Kidney epithelial cell (primary cell): ENCODE results near the gene ITPR3. TPM values are rescaled to one million over a fixed set of nuclear protein-coding genes. Genes with fewer than 3 reads are reported as not detected.

ENCODE experiments used
- DNase-seq: peaks from one replicate; pipeline ENCODE4 v3.0.0-alpha.2; 2010; ENCODE audit warnings: low read depth
- H3K27me3 ChIP-seq: 2 replicates; pipeline ENCODE4 v1.6.0; 2011; ENCODE audit warnings: low read length; ENCODE audit not compliant: control insufficient read depth, insufficient read depth
- H3K36me3 ChIP-seq: 2 replicates; pipeline ENCODE4 v1.5.1; 2011; ENCODE audit warnings: low read length; ENCODE audit not compliant: control insufficient read depth, insufficient read depth
- H3K4me3 ChIP-seq: 2 replicates; pipeline ENCODE4 v1.5.1; 2011; ENCODE audit warnings: low read depth, mild to moderate bottlenecking, control low read depth, low read length
- CTCF ChIP-seq: IDR thresholded peaks from 2 replicates; pipeline ENCODE4 v1.5.1; 2011; ENCODE audit warnings: mild to moderate bottlenecking, moderate library complexity, low read length, control low read depth, inconsistent platforms; ENCODE audit not compliant: insufficient read depth, poor library complexity, severe bottlenecking
- total RNA-seq: library from RNA; depleted of rRNA; stranded (reverse); fragments of >200 nt; gene quantifications from 2 replicates; pipeline ENCODE4 v1.2.3, GENCODE V29; 2015

ITPR3 gene
- total RNA-seq, 1 donor from 2014 or later = 147 TPM

- Histone ChIP-seq H3K36me3 (peaks cover 2% of the 10 kb centered on the region), H3K4me3 (no peak overlapping the region)
- TF ChIP-seq CTCF = no peak
Measured at GRCh38 chr6:33577718-33578117, 43.4 kb upstream of the ITPR3 start.

DNA sequence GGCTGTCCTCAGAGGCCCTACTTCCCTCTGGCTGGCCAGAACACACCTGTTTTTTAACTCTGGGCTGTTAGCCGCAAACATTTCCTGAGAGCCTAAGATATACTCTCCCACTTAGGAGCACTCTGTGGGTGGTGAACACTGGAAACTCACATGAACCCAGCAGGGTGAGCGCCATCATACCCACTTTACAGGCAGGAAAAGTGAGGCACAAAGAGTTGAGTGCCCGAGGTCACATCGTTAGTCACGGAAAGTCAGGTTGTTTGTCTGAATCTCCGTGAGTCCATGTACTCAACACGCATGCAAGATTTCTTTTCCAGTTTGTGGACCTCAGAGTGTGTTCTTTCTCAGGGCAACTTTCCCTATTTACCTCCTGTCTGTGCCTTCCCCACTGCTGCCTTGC is 43.0 kb upstream of the ITPR3 start:
- Histone ChIP-seq H3K27me3 (no peaks in the 10 kb centered on the region), H3K36me3 (peaks cover 2% of the 10 kb centered on the region), H3K4me3 (no peak overlapping the region)
- TF ChIP-seq CTCF = no peak
- DNase-seq = no peak

More at GRCh38 chr6:33577718-33578117, 43.4 kb upstream of the ITPR3 start:
- DNase-seq = no peak
- no peaks in the 10 kb centered on the region for H3K27me3 ChIP-seq

DNA sequence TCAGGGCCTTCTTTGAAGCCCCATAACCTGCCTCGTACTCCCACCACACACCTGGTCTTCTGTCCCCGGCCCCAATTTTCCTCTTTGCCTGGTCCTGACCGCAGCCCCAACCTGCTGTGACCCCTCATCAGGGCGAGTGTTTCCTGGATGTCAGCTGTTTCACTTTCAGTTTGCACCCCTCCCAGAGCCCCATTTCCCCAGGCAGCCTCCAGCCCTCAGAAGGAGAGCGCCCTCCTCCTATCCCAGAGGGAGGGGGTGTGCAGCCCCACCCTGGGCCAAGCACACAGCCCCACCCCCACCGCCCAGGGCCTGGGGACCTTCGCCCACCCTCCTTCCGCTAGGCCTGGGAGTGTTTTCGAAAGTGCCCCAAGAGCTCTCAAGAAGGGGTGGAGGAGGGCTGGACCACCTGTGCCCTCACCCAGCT is 42.5 kb upstream of the ITPR3 start:
- H3K36me3 ChIP-seq = peaks cover 2% of the 10 kb centered on the region
- DNase-seq = no peak
- no peaks in the 10 kb centered on the region for H3K27me3 ChIP-seq
- no peak for TF ChIP-seq CTCF
- peak overlapping the region; percentile 80 for H3K4me3 ChIP-seq

DNA sequence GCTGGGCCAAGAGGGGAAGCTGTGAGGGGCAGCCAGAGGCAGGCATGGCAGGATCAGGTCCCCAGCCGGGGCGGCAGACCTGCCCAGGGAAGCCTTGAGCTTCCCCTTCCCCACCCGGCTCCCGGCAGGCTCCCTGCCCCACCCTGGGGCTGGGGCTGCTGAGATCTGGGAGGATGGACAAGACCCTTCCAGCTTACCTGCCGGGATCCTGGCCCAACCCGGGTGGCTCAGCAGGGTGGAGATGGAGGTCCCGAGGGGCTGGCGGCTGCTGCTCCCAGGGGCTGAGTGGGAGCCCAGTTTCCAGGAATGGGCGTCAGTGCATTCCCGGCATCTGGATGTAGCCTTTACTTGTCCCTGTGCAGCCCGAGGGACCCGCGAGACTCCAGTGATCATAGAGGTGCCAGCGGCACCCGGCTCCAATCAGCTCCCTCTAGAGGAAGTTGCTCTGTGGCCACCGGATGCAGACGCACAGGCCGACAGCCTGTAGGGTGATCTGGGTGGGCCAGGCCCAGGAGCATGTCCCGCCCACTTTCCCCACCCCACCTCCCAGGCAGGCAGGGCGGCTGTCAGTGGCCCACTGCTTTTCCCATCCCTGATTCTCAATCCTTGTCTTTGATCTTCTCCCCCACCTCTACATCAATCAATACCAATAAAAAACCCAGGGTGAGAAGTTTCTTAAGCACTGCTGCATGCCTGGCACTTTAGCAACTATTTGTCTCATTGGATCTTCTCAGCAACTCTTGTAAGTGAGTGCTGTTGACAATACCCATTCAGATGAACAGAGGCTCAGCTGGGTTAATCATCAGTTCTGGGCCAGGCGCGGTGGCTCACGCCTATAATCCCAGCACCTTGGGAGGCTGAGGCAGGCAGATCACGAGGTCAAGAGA is 41.1 kb upstream of the ITPR3 start, which contains the start of gene BAK1:
Gene BAK1, minus strand, starts transcription at position 449 of the 887 bp plus-strand sequence. CDS start 2,672 bp downstream, outside the sequence.
- Histone ChIP-seq H3K27me3 (no peaks in the 10 kb centered on the region), H3K4me3 (peak within 1 kb of the TSS; percentile 80), H3K36me3 (peaks cover 1% of the 10 kb centered on the region)
- peak; percentile 68 for DNase-seq
- peak; percentile 67 for TF ChIP-seq CTCF

DNA sequence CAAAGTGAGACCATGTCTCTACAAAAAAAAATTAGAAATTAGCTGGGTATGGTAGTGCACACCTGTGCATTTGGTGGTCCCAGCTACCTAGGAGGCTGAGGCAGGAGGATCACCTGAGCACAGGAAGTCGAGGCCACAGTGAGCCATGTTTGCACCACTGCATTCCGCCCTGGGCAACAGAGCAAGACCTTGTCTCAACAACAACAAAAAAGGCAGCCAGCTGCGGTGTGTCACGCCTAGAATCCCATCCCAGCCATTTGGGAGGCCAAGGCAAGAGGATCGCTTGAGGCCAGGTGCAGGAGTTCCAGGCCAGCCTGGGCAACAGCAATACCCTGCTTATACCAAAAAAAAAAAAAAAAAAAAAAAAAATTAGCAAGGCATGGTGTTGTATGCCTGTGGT is 39.9 kb upstream of the ITPR3 start:
- no peak overlapping the region for H3K4me3 ChIP-seq
- DNase-seq = no peak
- no peak for TF ChIP-seq CTCF

More for the DNA sequence above, 39.9 kb upstream of the ITPR3 start:
- Histone ChIP-seq H3K36me3 (no peaks in the 10 kb centered on the region), H3K27me3 (no peaks in the 10 kb centered on the region)
